Spleen (tissue), 7 donors: ENCODE measurements around the gene RNF150.

Source experiments
- CTCF ChIP-seq, 11 experiments: fragments of 200-600 bp in 7 of 11; fragments of 450-650 bp in 4 of 11; sonication (generic) in 4 of 11; IDR thresholded peaks in 8 of 11; conservative IDR thresholded peaks in 3 of 11; 1 replicate in 7 of 11; 2 replicates in 4 of 11; pipeline versions ENCODE4 v1.4.0 to v1.8.0; 2016 to 2021; ENCODE audit warnings: antibody characterized with exemption in 11 of 11, inconsistent platforms in 4 of 11, mild to moderate bottlenecking in 1 of 11
- POLR2AphosphoS5 ChIP-seq, 3 donors: sonication (generic); formaldehyde crosslinking; IDR thresholded peaks; one replicate each; pipeline ENCODE4 v1.5.1; 2017; ENCODE audit warnings: antibody characterized with exemption in 3 of 3
- donor health status: DM: no; HTN: no; CAD: no; lungs with moderate emphysema.
- donor health status: DM: no; HTN: no; CAD: no.
- donor health status: DM: no; HTN: no; CAD: no.

GRCh38 chr4:140930557-140930956 is 202.7 kb downstream of the RNF150 start:
- TF ChIP-seq POLR2AphosphoS5 (IDR thresholded peaks at IDR 0.05) (no peak), CTCF (IDR thresholded peaks at IDR 0.05 in 8 of 11, conservative IDR thresholded peaks at IDR 0.05 in 3 of 11) (no peak)
